ENCODE data around the gene CUX1. TPM values are rescaled to one million over a fixed set of nuclear protein-coding genes. Genes with fewer than 3 reads are reported as not detected.

The CUX1 gene
- total RNA-seq, 1 experiment from 2014 or later, result 64.3 TPM

DNA sequence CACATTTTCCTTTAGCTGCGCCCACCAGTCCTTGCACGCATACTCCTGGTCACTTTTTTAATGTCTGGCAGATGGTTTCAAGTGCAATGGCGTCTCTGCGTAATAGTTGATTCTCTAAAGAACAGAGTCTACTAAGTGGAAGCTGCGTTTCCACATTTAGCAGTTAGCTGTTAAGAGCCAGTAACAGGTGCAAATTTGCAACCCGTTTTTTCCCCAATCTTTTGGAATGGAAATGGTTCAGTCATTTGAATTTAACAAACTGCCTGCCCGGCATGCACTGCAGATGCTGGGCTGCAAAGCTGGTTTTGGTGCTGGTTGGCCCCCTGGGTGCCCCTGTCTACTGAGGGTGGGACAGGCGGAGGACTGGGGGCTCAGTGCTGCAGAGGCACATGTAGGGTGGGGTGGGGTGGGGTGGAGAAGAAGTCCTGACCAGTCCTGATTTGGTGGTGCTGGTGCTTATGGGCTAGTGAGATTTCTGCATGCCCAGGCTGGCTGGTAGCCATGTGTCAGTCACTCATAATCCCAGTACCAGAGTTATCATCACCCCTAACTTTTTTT, 43.9 kb downstream of the CUX1 start:
- peaks cover 85% of the 10 kb centered on the region for H3K4me1 Mint-ChIP-seq
- no peaks in the 10 kb centered on the region for H3K9me3 Mint-ChIP-seq
- CTCF ChIA-PET, result interaction anchor here (0.7 to 1.6 kb wide), 2 partner anchors 8 to 44 kb away, joined by 3 to 7 read pairs; no protein-coding TSS in a partner anchor

DNA sequence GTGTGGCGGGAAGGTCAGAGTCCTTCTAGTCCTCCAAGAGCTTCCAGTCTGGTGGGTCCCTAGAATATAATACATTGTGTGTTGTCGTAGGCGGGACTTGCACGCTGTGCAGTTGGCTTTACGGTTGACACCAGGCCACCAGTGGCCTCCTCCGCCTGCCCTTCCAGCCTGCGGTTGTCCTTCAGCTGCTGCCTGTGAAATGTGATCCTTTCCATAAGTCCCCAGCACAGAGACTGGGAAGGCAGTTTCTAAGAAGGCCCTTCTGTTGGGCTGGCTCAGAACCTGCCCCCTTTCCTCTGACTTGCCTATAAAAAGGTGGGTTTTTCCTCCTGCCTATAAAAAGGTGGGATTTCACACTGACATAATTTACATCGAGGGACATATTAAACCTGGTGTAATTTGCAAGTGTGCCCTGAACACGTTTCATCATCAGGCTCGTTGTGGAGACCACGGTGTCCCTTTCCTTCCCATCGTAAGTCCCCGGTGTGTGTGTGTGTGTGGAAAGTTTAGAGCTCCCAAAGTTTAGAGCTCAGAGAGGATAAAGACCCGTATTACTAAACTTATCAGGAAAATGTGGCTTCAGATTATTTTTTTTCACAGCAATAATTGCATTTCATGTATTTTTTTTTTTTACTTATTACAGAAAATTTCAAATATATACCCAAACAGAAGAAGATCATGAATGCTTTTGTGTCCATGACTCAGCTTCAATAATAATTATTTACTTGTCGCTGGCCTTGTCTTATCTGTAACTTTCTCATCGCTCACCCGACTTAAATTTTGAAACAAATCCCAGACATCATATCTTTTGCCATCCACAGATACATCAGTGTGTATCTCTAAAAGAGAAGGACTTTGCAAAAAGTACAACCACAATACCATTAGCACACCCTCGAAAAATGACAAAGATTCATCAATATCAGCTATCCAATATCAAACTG, 45.1 kb downstream of the CUX1 start:
- H3K4me1 Mint-ChIP-seq, result peaks cover 83% of the 10 kb centered on the region
- ChIA-PET CTCF (interaction anchor here (0.9 to 1.6 kb wide), 2 partner anchors 7 to 8 kb away, joined by 4 to 7 read pairs; no protein-coding TSS in a partner anchor), POLR2A (no interaction called here)
- H3K4me3 Mint-ChIP-seq, result peak overlapping the region; percentile 34
- H3K27ac Mint-ChIP-seq, result peak overlapping the region; percentile 80
- H3K27me3 Mint-ChIP-seq (ENCODE audit: low read depth), result no peaks in the 10 kb centered on the region
- no peak for TF ChIP-seq TEAD4 (CRISPR knock-in tag; IDR thresholded peaks at IDR 0.05)
- DNase-seq (ENCODE audit: low spot score) (no peak), ATAC-seq (peak; percentile 55)
- H3K9me3 Mint-ChIP-seq, result no peaks in the 10 kb centered on the region
- H3K36me3 Mint-ChIP-seq, result peaks cover 4% of the 10 kb centered on the region; the same call in 1 of the 2 replicates

More for the DNA sequence above, 43.9 kb downstream of the CUX1 start:
- H3K4me3 Mint-ChIP-seq, result peak overlapping the region; percentile 53
- H3K27ac Mint-ChIP-seq, result peak overlapping the region; percentile 97
- no peak for TF ChIP-seq SOX15 (CRISPR knock-in tag; IDR thresholded peaks at IDR 0.05)
- TF ChIP-seq FOXK1 (CRISPR knock-in tag; IDR thresholded peaks at IDR 0.05), result no peak
- TF ChIP-seq ZNF416 (CRISPR knock-in tag; IDR thresholded peaks at IDR 0.05), result no peak
- TF ChIP-seq, protein P1, sequence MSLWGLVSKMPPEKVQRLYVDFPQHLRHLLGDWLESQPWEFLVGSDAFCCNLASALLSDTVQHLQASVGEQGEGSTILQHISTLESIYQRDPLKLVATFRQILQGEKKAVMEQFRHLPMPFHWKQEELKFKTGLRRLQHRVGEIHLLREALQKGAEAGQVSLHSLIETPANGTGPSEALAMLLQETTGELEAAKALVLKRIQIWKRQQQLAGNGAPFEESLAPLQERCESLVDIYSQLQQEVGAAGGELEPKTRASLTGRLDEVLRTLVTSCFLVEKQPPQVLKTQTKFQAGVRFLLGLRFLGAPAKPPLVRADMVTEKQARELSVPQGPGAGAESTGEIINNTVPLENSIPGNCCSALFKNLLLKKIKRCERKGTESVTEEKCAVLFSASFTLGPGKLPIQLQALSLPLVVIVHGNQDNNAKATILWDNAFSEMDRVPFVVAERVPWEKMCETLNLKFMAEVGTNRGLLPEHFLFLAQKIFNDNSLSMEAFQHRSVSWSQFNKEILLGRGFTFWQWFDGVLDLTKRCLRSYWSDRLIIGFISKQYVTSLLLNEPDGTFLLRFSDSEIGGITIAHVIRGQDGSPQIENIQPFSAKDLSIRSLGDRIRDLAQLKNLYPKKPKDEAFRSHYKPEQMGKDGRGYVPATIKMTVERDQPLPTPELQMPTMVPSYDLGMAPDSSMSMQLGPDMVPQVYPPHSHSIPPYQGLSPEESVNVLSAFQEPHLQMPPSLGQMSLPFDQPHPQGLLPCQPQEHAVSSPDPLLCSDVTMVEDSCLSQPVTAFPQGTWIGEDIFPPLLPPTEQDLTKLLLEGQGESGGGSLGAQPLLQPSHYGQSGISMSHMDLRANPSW (CRISPR knock-in tag; conservative IDR thresholded peaks at IDR 0.05; ENCODE audit: low read depth), result no peak
- peaks cover 4% of the 10 kb centered on the region; the same call in 1 of the 2 replicates for H3K36me3 Mint-ChIP-seq
- H3K27me3 Mint-ChIP-seq (ENCODE audit: low read depth), result no peaks in the 10 kb centered on the region
- POLR2A ChIA-PET, result no interaction called here
- DNase-seq (ENCODE audit: low spot score), result no peak
- ATAC-seq, result no peak

DNA sequence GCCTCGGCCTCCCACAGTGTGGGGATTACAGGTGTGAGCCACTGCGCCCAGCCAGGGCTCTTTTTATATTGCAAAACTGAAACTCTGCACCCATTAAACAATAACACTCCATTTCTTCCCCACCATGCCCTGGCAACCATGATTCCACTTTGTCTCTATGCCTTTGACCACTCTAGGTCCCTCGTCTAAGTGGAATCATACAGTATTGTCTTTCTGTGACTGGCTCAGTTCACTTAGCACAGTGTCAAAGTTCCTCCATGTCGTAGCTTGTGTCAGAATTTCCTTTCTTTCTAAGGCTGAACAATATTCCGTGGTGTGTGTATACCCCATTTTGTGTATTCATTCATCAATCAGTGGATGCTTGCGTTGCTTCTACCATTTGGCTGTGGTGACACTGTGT, 46.2 kb downstream of the CUX1 start:
- Mint-ChIP-seq H3K27ac (peak overlapping the region; percentile 78), H3K4me3 (no peak overlapping the region), H3K4me1 (peaks cover 83% of the 10 kb centered on the region), H3K36me3 (peaks cover 4% of the 10 kb centered on the region; the same call in 1 of the 2 replicates), H3K27me3 (ENCODE audit: low read depth) (no peaks in the 10 kb centered on the region), H3K9me3 (no peaks in the 10 kb centered on the region)
- ATAC-seq (no peak), DNase-seq (ENCODE audit: low spot score) (no peak)
- POLR2A ChIA-PET, result interaction anchor here (1.0 kb wide), 1 partner anchor 276 kb away, joined by 3 read pairs; no protein-coding TSS in a partner anchor
- CTCF ChIA-PET, result no interaction called here
- TF ChIP-seq NFYB (CRISPR knock-in tag; conservative IDR thresholded peaks at IDR 0.05; ENCODE audit: low read depth), result no peak
- no peak for TF ChIP-seq SMAD3 (CRISPR knock-in tag; IDR thresholded peaks at IDR 0.05; ENCODE audit: borderline replicate concordance)
- no peak for TF ChIP-seq TP53 (CRISPR knock-in tag; IDR thresholded peaks at IDR 0.05)
- TF ChIP-seq JUN (CRISPR knock-in tag; IDR thresholded peaks at IDR 0.05), result no peak
- TF ChIP-seq TCF7 (CRISPR knock-in tag; IDR thresholded peaks at IDR 0.05; ENCODE audit: low read depth), result no peak
- TF ChIP-seq, protein P2, sequence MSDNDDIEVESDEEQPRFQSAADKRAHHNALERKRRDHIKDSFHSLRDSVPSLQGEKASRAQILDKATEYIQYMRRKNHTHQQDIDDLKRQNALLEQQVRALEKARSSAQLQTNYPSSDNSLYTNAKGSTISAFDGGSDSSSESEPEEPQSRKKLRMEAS (CRISPR knock-in tag; IDR thresholded peaks at IDR 0.05), result no peak
- TF ChIP-seq, protein P3, sequence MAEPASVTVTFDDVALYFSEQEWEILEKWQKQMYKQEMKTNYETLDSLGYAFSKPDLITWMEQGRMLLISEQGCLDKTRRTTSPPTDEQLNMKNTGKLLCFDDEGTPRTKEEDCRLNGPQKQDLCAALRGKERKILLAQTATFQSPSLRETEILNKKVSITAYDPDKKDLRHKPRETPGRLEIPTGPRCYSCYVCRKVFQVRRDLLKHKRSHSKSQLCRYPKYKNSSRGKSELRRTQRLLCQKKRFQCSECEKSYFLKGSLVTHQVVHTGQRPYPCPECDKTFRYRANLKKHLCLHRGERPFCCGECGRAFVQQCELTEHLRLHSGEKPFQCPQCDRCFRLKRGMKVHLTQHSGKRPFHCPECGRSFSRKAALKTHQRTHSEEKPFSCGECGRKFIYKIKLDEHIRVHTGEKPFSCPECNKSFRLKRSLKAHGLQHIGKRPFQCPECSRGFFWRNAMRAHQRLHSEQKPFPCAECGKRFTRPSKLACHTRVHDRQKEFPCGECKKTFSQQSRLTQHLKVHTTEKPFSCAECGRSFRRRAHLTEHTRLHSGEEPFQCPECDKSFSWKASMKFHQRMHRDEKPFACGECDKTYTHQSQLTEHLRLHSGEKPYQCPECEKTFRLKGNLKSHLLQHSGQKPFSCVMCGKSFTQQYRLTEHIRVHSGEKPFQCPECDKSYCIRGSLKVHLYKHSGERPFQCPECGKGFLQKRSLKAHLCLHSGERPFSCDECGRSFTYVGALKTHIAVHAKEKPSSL (CRISPR knock-in tag; conservative IDR thresholded peaks at IDR 0.05), result no peak
- TF ChIP-seq, protein P4, sequence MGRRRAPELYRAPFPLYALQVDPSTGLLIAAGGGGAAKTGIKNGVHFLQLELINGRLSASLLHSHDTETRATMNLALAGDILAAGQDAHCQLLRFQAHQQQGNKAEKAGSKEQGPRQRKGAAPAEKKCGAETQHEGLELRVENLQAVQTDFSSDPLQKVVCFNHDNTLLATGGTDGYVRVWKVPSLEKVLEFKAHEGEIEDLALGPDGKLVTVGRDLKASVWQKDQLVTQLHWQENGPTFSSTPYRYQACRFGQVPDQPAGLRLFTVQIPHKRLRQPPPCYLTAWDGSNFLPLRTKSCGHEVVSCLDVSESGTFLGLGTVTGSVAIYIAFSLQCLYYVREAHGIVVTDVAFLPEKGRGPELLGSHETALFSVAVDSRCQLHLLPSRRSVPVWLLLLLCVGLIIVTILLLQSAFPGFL (CRISPR knock-in tag; IDR thresholded peaks at IDR 0.05; ENCODE audit: borderline replicate concordance), result no peak
- TF ChIP-seq, protein P5, sequence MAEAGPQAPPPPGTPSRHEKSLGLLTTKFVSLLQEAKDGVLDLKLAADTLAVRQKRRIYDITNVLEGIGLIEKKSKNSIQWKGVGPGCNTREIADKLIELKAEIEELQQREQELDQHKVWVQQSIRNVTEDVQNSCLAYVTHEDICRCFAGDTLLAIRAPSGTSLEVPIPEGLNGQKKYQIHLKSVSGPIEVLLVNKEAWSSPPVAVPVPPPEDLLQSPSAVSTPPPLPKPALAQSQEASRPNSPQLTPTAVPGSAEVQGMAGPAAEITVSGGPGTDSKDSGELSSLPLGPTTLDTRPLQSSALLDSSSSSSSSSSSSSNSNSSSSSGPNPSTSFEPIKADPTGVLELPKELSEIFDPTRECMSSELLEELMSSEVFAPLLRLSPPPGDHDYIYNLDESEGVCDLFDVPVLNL (CRISPR knock-in tag; IDR thresholded peaks at IDR 0.05; ENCODE audit: borderline replicate concordance, low read depth), result no peak
- TF ChIP-seq, protein P6, sequence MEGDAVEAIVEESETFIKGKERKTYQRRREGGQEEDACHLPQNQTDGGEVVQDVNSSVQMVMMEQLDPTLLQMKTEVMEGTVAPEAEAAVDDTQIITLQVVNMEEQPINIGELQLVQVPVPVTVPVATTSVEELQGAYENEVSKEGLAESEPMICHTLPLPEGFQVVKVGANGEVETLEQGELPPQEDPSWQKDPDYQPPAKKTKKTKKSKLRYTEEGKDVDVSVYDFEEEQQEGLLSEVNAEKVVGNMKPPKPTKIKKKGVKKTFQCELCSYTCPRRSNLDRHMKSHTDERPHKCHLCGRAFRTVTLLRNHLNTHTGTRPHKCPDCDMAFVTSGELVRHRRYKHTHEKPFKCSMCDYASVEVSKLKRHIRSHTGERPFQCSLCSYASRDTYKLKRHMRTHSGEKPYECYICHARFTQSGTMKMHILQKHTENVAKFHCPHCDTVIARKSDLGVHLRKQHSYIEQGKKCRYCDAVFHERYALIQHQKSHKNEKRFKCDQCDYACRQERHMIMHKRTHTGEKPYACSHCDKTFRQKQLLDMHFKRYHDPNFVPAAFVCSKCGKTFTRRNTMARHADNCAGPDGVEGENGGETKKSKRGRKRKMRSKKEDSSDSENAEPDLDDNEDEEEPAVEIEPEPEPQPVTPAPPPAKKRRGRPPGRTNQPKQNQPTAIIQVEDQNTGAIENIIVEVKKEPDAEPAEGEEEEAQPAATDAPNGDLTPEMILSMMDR (IDR thresholded peaks at IDR 0.05), result no peak
- no peak for TF ChIP-seq MYBL2 (CRISPR knock-in tag; IDR thresholded peaks at IDR 0.05)
- TF ChIP-seq, protein P7, sequence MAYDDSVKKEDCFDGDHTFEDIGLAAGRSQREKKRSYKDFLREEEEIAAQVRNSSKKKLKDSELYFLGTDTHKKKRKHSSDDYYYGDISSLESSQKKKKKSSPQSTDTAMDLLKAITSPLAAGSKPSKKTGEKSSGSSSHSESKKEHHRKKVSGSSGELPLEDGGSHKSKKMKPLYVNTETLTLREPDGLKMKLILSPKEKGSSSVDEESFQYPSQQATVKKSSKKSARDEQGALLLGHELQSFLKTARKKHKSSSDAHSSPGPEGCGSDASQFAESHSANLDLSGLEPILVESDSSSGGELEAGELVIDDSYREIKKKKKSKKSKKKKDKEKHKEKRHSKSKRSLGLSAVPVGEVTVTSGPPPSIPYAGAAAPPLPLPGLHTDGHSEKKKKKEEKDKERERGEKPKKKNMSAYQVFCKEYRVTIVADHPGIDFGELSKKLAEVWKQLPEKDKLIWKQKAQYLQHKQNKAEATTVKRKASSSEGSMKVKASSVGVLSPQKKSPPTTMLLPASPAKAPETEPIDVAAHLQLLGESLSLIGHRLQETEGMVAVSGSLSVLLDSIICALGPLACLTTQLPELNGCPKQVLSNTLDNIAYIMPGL (CRISPR knock-in tag; IDR thresholded peaks at IDR 0.05), result no peak
- no peak for TF ChIP-seq NR2C2 (CRISPR knock-in tag; IDR thresholded peaks at IDR 0.05)
